Measurements from ENCODE around the gene DGKZ.
"Not testable (repeated sequence)": the region's sequence is repeated elsewhere in the genome, so short reads cannot be mapped to it uniquely, and the experiment has no call there.

DGKZ gene

DNA sequence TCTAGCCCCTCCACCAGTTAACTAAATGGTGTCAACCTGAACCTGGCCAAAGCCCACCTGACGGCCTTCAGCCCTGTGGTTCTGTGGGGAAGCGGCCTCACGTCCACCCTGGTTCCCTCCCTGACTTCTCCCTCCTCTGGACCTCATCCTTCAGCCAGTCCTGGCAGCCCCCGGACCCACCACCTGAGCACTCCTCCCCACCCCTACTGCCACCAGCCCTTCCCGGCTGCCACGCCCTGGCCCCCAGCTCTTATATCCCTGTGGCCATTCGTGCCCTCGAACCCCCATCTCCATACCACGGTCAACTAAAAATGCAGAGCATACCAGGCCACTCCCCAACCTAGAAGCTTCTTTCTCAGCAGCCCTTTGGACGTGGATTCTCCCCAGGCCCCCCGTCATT is 30.0 kb downstream of the DGKZ start:
- DNase-seq (ENCODE audit: extremely low read depth, low read depth): no peak
- H3K4me3 ChIP-seq (replicated peaks; ENCODE audit: low read depth, low read length): no peak overlapping the region
- TF ChIP-seq, protein P1, sequence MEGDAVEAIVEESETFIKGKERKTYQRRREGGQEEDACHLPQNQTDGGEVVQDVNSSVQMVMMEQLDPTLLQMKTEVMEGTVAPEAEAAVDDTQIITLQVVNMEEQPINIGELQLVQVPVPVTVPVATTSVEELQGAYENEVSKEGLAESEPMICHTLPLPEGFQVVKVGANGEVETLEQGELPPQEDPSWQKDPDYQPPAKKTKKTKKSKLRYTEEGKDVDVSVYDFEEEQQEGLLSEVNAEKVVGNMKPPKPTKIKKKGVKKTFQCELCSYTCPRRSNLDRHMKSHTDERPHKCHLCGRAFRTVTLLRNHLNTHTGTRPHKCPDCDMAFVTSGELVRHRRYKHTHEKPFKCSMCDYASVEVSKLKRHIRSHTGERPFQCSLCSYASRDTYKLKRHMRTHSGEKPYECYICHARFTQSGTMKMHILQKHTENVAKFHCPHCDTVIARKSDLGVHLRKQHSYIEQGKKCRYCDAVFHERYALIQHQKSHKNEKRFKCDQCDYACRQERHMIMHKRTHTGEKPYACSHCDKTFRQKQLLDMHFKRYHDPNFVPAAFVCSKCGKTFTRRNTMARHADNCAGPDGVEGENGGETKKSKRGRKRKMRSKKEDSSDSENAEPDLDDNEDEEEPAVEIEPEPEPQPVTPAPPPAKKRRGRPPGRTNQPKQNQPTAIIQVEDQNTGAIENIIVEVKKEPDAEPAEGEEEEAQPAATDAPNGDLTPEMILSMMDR (IDR thresholded peaks at IDR 0.05; ENCODE audit: low read depth, low read length, missing control alignments): no peak

DNA sequence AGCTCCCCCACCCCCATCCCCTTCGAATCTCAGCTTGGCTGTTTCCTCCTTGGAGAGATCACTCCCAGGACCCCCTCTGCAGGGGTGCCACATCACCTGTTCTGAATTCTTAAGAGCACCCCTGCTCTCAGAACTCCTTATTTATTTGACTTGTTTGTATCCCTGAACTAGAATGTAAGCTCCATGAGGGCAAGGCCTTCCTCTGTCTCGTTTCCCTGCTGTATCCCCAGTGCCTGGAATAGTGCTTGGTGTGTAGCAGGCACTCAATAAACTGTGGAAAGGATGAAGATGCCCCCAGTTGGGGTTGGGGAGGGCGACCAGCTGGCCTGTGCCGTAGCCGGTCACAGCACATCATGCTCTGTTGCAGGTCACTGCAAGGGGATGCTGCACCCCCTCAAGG is 30.6 kb downstream of the DGKZ start:
- no peak for DNase-seq (ENCODE audit: extremely low read depth, low read depth)

DNA sequence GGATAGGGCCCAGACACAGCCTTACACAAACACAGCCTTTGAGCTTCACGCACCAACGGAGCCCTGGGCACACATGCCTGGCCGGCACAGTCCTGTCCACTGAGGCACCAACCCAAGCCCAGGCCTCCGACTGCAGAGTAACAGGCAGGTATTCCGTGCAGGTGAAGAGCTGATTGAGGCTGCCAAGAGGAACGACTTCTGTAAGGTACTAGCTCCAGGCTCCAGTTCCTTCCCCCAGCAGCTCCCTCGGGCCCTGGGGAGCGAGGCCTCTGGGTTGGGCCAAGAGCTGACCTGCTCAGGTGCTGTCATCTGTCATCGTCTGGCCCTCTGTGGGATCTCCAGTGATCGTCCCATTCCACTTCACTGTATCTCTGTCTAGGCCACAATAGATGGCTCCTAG is 31.0 kb downstream of the DGKZ start:
- H3K4me3 ChIP-seq (replicated peaks; ENCODE audit: low read depth, low read length): no peak overlapping the region
- TF ChIP-seq, protein P1 (IDR thresholded peaks at IDR 0.05; ENCODE audit: low read depth, low read length, missing control alignments): no peak
- no peak for DNase-seq (ENCODE audit: extremely low read depth, low read depth)

More for the DNA sequence above, 30.6 kb downstream of the DGKZ start:
- H3K4me3 ChIP-seq (replicated peaks; ENCODE audit: low read depth, low read length): no peak overlapping the region
- TF ChIP-seq, protein P1 (IDR thresholded peaks at IDR 0.05; ENCODE audit: low read depth, low read length, missing control alignments): no peak

DNA sequence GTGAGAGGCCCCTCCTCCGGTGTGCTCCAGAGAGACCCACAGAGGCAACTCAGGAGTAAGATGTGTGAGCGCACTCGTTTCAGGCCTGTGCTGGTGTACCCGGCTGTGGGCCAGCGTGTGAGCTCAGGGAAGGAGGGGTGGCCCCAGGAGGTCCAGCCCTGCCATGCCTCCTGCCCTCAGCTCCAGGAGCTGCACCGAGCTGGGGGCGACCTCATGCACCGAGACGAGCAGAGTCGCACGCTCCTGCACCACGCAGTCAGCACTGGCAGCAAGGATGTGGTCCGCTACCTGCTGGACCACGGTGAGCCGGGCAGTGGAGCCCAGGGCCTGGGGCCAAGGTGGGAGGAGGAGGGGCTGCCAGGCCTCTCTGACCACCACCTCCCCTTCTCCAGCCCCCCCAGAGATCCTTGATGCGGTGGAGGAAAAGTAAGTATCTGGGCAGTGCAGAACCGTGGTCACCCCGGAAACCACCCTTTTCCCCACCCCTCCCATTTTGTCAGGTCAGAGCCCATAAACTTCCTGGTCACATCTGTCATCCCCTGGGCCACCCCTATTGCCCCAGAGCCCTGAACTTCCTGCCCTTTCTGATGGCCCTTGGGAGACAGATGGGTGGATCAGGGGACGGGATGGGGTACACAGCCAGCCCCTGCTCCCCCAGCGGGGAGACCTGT is 31.7 kb downstream of the DGKZ start:
- TF ChIP-seq, protein P1 (IDR thresholded peaks at IDR 0.05; ENCODE audit: low read depth, low read length, missing control alignments): no peak
- H3K4me3 ChIP-seq (replicated peaks; ENCODE audit: low read depth, low read length): no peak overlapping the region
- no peak for DNase-seq (ENCODE audit: extremely low read depth, low read depth)

DNA sequence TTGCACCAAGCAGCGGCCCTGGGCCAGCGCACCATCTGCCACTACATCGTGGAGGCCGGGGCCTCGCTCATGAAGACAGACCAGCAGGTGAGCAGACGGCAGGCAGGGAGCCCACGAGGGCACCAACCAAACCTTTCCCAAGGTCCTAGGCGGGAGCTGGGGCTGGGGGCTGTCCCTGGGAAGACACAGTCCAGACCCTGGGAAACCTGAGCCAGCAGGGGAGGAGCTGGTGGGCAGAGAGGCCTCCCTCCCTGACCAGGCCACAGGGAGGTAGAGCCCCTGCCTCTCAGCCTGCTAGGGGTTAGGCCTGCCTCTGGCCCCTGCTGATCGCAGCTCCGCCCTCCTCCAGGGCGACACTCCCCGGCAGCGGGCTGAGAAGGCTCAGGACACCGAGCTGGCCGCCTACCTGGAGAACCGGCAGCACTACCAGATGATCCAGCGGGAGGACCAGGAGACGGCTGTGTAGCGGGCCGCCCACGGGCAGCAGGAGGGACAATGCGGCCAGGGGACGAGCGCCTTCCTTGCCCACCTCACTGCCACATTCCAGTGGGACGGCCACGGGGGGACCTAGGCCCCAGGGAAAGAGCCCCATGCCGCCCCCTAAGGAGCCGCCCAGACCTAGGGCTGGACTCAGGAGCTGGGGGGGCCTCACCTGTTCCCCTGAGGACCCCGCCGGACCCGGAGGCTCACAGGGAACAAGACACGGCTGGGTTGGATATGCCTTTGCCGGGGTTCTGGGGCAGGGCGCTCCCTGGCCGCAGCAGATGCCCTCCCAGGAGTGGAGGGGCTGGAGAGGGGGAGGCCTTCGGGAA is 32.4 kb downstream of the DGKZ start:
- DNase-seq (ENCODE audit: extremely low read depth, low read depth); H3K4me3 ChIP-seq (replicated peaks; ENCODE audit: low read depth, low read length): not testable (repeated sequence)

DNA sequence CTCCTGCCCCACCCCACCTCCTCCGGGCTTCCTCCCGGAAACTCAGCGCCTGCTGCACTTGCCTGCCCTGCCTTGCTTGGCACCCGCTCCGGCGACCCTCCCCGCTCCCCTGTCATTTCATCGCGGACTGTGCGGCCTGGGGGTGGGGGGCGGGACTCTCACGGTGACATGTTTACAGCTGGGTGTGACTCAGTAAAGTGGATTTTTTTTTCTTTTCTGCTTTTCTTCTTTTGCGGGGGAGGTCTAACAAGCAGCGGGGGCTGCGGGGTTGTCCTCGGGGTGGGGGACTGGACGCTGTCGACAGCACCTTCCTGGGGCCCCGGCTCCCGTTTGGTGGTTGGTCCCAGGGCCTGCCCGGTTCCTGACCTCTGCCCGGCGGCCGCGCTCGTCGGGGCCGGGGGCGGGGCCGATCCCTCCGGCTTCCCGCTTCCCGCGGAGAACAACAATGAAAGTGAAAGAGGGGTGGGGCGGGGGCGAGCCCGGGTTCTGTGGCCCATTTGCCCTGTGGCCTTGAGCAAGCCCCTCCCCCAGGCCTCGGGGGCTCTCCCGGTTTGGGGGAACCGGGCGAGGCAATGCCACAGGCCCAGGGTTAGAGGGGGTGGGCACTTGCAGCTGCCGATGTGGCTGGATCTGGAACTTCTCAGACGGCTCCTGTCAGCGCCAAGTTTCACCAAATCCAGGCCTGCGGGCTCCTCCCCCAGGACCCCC is 33.2 kb downstream of the DGKZ start:
- TF ChIP-seq, protein P1 (IDR thresholded peaks at IDR 0.05; ENCODE audit: low read depth, low read length, missing control alignments): no peak
- no peak for DNase-seq (ENCODE audit: extremely low read depth, low read depth)
- peak overlapping the region; percentile 43 for H3K4me3 ChIP-seq (replicated peaks; ENCODE audit: low read depth, low read length)
